Testis (tissue), 2 donors: ENCODE results near the gene FXR1.

Source experiments
- CTCF ChIP-seq, 3 experiments: fragments of 450-650 bp in 2 of 3; fragments of 200-600 bp in 1 of 3; sonication (generic) in 1 of 3; IDR thresholded peaks; one replicate each; pipeline ENCODE4 v1.5.1; 2016 to 2019; ENCODE audit warnings: antibody characterized with exemption in 3 of 3, mild to moderate bottlenecking in 2 of 3, moderate library complexity in 1 of 3
- POLR2A ChIP-seq: fragments of 450-650 bp; IDR thresholded peaks from one replicate; pipeline ENCODE4 v1.6.1; 2017; ENCODE audit warnings: antibody characterized with exemption, mild to moderate bottlenecking, moderate library complexity

DNA sequence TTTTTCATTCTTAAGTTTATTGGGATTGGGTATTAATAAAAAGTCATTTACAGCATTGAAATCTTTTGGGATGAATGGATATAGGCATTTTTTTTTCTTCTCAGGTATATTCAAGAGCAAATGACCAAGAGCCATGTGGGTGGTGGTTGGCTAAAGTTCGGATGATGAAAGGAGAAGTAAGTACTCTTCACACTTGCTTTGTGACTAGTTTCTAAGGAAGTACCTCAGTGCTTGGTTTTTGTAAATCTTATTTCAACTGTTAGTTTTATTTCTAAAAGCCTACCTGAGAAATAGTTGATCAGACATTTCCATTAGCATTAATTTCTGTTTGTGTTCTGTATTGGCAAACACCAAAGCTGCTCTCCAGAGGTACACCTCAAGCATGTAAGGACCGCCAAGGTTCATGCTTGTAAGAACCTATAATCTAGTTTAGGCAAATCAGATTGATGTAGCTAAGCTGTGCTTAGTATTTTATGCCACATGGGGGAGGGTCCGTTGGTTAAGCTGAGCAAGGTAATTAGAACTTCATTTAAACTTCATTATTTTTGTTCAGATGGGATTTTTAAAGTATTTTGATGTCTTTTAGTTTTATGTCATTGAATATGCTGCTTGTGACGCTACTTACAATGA lies 35.4 kb downstream of the FXR1 start:
- TF ChIP-seq CTCF (IDR thresholded peaks at IDR 0.05), result no peak
- no peak for TF ChIP-seq POLR2A
